Neural crest cell (in vitro differentiated cells): ENCODE results near the gene MBOAT2. TPM values are rescaled to one million over a fixed set of nuclear protein-coding genes. Genes with fewer than 3 reads are reported as not detected.

Experiments
- DNase-seq: peaks from one replicate; pipeline ENCODE4 v3.0.0; 2021; ENCODE audit warnings: low read depth, mixed read lengths, low spot score
- H3K27ac Mint-ChIP-seq: one replicate; pipeline ENCODE4 v1.8.0; 2021; ENCODE audit warnings: mild to moderate bottlenecking, mixed read lengths; ENCODE audit not compliant: unreplicated experiment
- H3K27me3 Mint-ChIP-seq: 2 replicates; pipeline ENCODE4 v1.8.0; 2021; ENCODE audit warnings: low read depth, mild to moderate bottlenecking, mixed read lengths
- H3K36me3 Mint-ChIP-seq: 2 replicates; pipeline ENCODE4 v1.8.0; 2021; ENCODE audit warnings: low read depth, mild to moderate bottlenecking, mixed read lengths
- H3K4me1 Mint-ChIP-seq: 2 replicates; pipeline ENCODE4 v1.8.0; 2021; ENCODE audit warnings: mixed read lengths
- H3K4me3 Mint-ChIP-seq: one replicate; pipeline ENCODE4 v1.8.0; 2021; ENCODE audit warnings: mild to moderate bottlenecking, mixed read lengths
- H3K9me3 Mint-ChIP-seq: 2 replicates; pipeline ENCODE4 v1.8.0; 2021; ENCODE audit warnings: mixed read lengths
- total RNA-seq: library from RNA; stranded (reverse); gene quantifications from 2 replicates; pipeline ENCODE4 v1.2.1, GENCODE V29; 2021
- TF ChIP-seq, protein P1 (sequence below): fragments of 200-600 bp; sonication (generic); conservative IDR thresholded peaks from 2 replicates; pipeline ENCODE4 v1.5.0; 2021; ENCODE audit warnings: antibody characterized with exemption, mild to moderate bottlenecking

MBOAT2 gene
- total RNA-seq, 1 donor from 2014 or later, result 53.1 TPM

DNA sequence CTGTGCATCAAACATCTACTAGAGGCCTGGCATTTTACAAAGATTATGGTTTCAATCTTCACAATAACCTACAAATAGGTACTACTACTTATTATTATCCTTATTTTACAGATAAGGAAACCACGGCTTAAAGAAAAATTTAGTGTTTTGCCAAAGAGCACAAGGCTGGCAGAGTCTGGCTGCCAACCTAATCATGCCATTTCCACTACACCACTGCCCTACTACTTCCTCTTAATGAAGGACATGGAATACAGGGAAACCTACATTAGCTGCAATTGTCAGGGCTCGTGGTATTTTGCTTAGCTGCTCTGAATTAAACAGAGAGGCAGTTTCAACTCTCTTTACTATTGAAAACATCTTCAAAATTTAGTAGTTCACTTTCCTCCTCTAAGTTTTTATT lies 5.9 kb downstream of the MBOAT2 start:
- DNase-seq, result no peak
- peaks cover 2% of the 10 kb centered on the region for H3K27me3 Mint-ChIP-seq
- no peak overlapping the region for H3K27ac Mint-ChIP-seq
- H3K9me3 Mint-ChIP-seq, result no peaks in the 10 kb centered on the region
- peaks cover 50% of the 10 kb centered on the region for H3K4me1 Mint-ChIP-seq
- no peak overlapping the region for H3K4me3 Mint-ChIP-seq
- TF ChIP-seq, protein P1, sequence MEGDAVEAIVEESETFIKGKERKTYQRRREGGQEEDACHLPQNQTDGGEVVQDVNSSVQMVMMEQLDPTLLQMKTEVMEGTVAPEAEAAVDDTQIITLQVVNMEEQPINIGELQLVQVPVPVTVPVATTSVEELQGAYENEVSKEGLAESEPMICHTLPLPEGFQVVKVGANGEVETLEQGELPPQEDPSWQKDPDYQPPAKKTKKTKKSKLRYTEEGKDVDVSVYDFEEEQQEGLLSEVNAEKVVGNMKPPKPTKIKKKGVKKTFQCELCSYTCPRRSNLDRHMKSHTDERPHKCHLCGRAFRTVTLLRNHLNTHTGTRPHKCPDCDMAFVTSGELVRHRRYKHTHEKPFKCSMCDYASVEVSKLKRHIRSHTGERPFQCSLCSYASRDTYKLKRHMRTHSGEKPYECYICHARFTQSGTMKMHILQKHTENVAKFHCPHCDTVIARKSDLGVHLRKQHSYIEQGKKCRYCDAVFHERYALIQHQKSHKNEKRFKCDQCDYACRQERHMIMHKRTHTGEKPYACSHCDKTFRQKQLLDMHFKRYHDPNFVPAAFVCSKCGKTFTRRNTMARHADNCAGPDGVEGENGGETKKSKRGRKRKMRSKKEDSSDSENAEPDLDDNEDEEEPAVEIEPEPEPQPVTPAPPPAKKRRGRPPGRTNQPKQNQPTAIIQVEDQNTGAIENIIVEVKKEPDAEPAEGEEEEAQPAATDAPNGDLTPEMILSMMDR, result no peak
- no peaks in the 10 kb centered on the region for H3K36me3 Mint-ChIP-seq

GRCh38 chr2:8997108-8997507 lies 6.4 kb downstream of the MBOAT2 start:
- Mint-ChIP-seq H3K9me3 (no peaks in the 10 kb centered on the region), H3K4me1 (peaks cover 44% of the 10 kb centered on the region), H3K36me3 (no peaks in the 10 kb centered on the region), H3K4me3 (no peak overlapping the region), H3K27me3 (no peaks in the 10 kb centered on the region), H3K27ac (no peak overlapping the region)
- DNase-seq, result no peak
- TF ChIP-seq, protein P1, result no peak

GRCh38 chr2:8996006-8996405 lies 7.5 kb downstream of the MBOAT2 start:
- Mint-ChIP-seq H3K36me3 (no peaks in the 10 kb centered on the region), H3K27ac (no peak overlapping the region), H3K27me3 (no peaks in the 10 kb centered on the region), H3K4me1 (peaks cover 37% of the 10 kb centered on the region), H3K9me3 (no peaks in the 10 kb centered on the region), H3K4me3 (no peak overlapping the region)
- TF ChIP-seq, protein P1, result no peak
- no peak for DNase-seq

DNA sequence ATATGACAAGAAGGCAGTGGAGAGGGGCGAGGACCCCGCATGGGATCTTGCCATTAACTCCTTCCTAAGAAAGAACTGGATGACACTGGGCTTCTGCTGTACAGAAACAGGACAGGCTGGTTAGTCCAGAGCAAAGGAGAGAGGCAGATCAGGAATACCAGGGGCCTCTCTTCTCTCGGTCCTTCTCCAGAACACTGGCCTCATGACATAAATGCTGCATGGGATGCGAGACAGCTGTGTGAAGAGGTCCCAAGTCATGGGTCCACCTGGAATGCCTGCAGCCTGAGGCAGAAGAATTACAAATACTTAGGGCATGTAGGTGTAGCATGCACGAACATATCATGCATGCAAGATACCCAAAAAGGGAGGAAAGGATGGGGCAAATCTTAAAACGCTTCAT lies 9.1 kb downstream of the MBOAT2 start:
- no peaks in the 10 kb centered on the region for H3K36me3 Mint-ChIP-seq
- H3K9me3 Mint-ChIP-seq, result no peaks in the 10 kb centered on the region
- H3K27me3 Mint-ChIP-seq, result no peaks in the 10 kb centered on the region
- DNase-seq, result no peak
- TF ChIP-seq, protein P1, result no peak
- no peak overlapping the region for H3K4me3 Mint-ChIP-seq
- H3K27ac Mint-ChIP-seq, result no peak overlapping the region
- H3K4me1 Mint-ChIP-seq, result peaks cover 35% of the 10 kb centered on the region

DNA sequence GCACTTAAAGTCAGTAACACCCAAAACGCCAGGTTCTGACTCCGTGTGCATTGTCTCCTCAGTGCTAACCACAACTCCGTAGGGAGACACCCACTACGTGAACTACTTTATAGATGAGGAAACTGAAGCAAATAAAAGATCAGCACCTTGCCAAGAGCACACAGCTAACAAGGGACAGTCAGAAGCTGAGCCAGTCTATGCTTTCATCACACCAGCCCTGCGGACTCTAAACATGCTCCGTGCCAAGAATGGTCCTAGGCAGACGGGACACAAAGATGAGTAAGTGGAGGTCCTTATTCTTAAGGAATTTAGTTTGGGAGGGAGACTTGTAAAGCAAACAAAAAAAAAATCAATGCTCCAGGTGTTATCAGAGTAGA lies 9.6 kb downstream of the MBOAT2 start:
- H3K36me3 Mint-ChIP-seq, result no peaks in the 10 kb centered on the region
- H3K27ac Mint-ChIP-seq, result no peak overlapping the region
- no peaks in the 10 kb centered on the region for H3K9me3 Mint-ChIP-seq
- H3K4me3 Mint-ChIP-seq, result no peak overlapping the region
- no peak for DNase-seq
- TF ChIP-seq, protein P1, result no peak
- H3K27me3 Mint-ChIP-seq, result no peaks in the 10 kb centered on the region
- H3K4me1 Mint-ChIP-seq, result peaks cover 33% of the 10 kb centered on the region
